Activated CD4-positive, alpha-beta T cell treated with anti-CD3 and anti-CD28 coated beads for 36 hours (primary cell): ENCODE data around the gene TMOD1. TPM values are rescaled to one million over a fixed set of nuclear protein-coding genes. Genes with fewer than 3 reads are reported as not detected.
A peak's percentile ranks its signal among the peaks of the same experiment; 100 is the strongest.

Source experiments
- ATAC-seq: fragments of 200-7000 bp; cut with Tn5 transposase; one replicate; pipeline ENCODE4 v1.10.0; 2021; ENCODE audit warnings: mild to moderate bottlenecking, moderate library complexity
- CTCF ChIA-PET: fragments of 350-600 bp; sonication (Branson Sonifier 250); formaldehyde crosslinking; loops from one replicate; lab custom pipeline; 2021; ENCODE audit warnings: antibody characterized with exemption; lab: Charles Lee
- POLR2A ChIA-PET: fragments of 350-600 bp; sonication (Branson Sonifier 250); formaldehyde crosslinking; loops from one replicate; lab custom pipeline; 2021; ENCODE audit warnings: antibody characterized with exemption, inconsistent platforms; lab: Charles Lee
- DNase-seq: peaks from one replicate; pipeline ENCODE4 v3.0.0-alpha.2; 2020
- H3K27ac Mint-ChIP-seq: one replicate; pipeline ENCODE4 v1.8.0; 2021; ENCODE audit warnings: mixed read lengths
- H3K27me3 Mint-ChIP-seq: one replicate; pipeline ENCODE4 v1.8.0; 2021; ENCODE audit warnings: mixed read lengths
- H3K36me3 Mint-ChIP-seq: one replicate; pipeline ENCODE4 v1.8.0; 2021; ENCODE audit warnings: low read depth, mixed read lengths
- H3K4me1 Mint-ChIP-seq: one replicate; pipeline ENCODE4 v1.8.0; 2021; ENCODE audit warnings: mixed read lengths
- H3K4me3 Mint-ChIP-seq: one replicate; pipeline ENCODE4 v1.8.0; 2021; ENCODE audit warnings: mild to moderate bottlenecking, moderate library complexity, mixed read lengths
- H3K9me3 Mint-ChIP-seq: one replicate; pipeline ENCODE4 v1.8.0; 2021; ENCODE audit warnings: low read depth, mixed read lengths
- intact Hi-C, 2 experiments: fragments of 100-400 bp; cut with DNase I in 1 of 2; cut with micrococcal nuclease in 1 of 2; formaldehyde crosslinking; loops; one replicate each; pipeline versions ENCODE4 v1.14.2 to v1.15.1; 2022 to 2024; cut with DNase I, micrococcal nuclease
- total RNA-seq, 2 experiments: library from RNA; stranded (reverse); gene quantifications; one replicate each; pipeline ENCODE4 v1.2.3, GENCODE V29; 2021

The TMOD1 gene
- total RNA-seq, 2 experiments from 2014 or later = 1.3 to 1.5 TPM

- DNase-seq = no peak
Observed at GRCh38 chr9:97550386-97550785, 48.9 kb downstream of the TMOD1 start.

DNA sequence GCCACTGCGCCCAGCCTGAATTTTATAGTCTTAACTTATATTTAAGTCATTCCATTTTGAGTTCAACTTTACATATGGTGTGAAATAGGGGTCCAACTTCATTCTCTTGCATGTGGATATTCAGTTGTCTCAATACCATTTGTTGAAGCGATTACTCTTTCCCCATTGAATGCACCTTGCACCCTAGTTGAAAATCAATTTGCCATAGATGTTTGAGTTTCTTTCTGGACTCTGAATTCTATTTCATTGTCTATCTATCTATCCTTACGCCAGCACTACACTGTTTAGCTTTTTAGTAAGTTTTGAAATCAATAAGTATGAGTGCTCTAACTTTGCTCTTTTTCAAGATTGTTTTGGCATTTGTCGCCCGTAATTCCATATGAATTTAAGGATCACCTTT, 49.8 kb downstream of the TMOD1 start:
- no peaks in the 10 kb centered on the region for H3K36me3 Mint-ChIP-seq
- ChIA-PET POLR2A (no interaction called here), CTCF (interaction anchor here (0.6 kb wide), 1 partner anchor 15 kb away, joined by 3 read pairs; no protein-coding TSS in a partner anchor)
- H3K27me3 Mint-ChIP-seq = peaks cover 14% of the 10 kb centered on the region
- no peak overlapping the region for H3K27ac Mint-ChIP-seq
- no peak for DNase-seq
- H3K4me3 Mint-ChIP-seq = no peak overlapping the region
- no peaks in the 10 kb centered on the region for H3K9me3 Mint-ChIP-seq
- no peak for ATAC-seq
- intact Hi-C loops = no loop called here
- H3K4me1 Mint-ChIP-seq = no peaks in the 10 kb centered on the region

More at GRCh38 chr9:97550386-97550785, 48.9 kb downstream of the TMOD1 start:
- intact Hi-C loops = no loop called here
- ChIA-PET CTCF (no interaction called here), POLR2A (no interaction called here)
- Mint-ChIP-seq H3K27ac (no peak overlapping the region), H3K4me1 (no peaks in the 10 kb centered on the region), H3K36me3 (no peaks in the 10 kb centered on the region), H3K27me3 (peaks cover 12% of the 10 kb centered on the region), H3K9me3 (no peaks in the 10 kb centered on the region), H3K4me3 (no peak overlapping the region)
- no peak for ATAC-seq

- Mint-ChIP-seq H3K4me3 (no peak overlapping the region), H3K9me3 (no peaks in the 10 kb centered on the region), H3K36me3 (no peaks in the 10 kb centered on the region), H3K4me1 (no peaks in the 10 kb centered on the region), H3K27ac (no peak overlapping the region), H3K27me3 (peaks cover 21% of the 10 kb centered on the region)
- intact Hi-C loops = no loop called here
- ChIA-PET POLR2A (no interaction called here), CTCF (no interaction called here)
- DNase-seq (no peak), ATAC-seq (no peak)
Observed at GRCh38 chr9:97553141-97553540, 51.7 kb downstream of the TMOD1 start.

DNA sequence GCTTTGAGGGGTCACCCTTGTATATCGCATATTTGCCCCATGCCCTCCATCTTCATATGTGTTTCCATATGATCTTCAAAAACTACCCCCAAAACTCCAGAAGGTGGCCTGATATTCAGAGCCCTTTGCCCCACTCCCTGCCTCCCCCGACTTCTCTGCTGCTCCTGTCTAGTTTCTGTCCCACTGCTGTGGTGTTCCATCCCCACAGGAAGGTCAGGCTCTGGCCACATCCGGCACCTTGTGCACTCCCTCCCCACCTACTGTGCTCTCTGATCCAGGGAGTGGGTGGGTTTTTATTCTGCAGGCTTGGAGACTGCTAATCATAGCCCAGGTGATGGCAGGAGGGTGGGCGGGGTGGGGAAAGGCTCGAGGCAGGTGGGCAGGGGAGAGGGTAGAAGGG, 52.4 kb downstream of the TMOD1 start:
- POLR2A ChIA-PET = no interaction called here
- CTCF ChIA-PET = no interaction called here
- ATAC-seq = no peak
- intact Hi-C loops = no loop called here
- no peak overlapping the region for H3K4me3 Mint-ChIP-seq
- H3K27ac Mint-ChIP-seq = no peak overlapping the region
- H3K27me3 Mint-ChIP-seq = peaks cover 21% of the 10 kb centered on the region
- H3K9me3 Mint-ChIP-seq = no peaks in the 10 kb centered on the region
- no peaks in the 10 kb centered on the region for H3K36me3 Mint-ChIP-seq
- H3K4me1 Mint-ChIP-seq = peaks cover 2% of the 10 kb centered on the region
- DNase-seq = no peak

DNA sequence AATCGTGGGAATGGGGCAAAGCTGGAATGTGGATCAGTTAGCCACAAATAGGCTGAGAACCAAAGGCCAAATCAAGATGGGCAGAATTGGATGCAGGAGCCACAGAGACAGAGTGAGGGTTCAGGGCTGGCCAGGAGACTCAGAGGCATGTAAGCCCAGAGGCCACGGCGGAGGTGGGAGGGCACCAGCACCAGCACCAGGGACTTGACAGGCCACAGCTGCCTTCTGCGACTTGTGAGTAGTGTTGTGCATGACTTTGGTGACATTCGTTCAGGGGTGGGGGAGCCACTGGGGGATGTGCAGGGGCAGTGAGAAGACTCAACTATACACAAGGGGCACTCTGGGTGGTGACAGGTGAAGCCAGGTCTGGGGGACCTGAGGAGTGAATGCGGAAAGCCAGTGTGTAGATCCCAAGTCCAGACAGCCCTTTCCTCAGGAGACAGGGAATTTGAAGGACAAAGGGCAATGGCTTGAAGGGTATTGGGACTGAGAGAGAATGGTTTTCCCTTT, 53.2 kb downstream of the TMOD1 start:
- Mint-ChIP-seq H3K36me3 (no peaks in the 10 kb centered on the region), H3K4me3 (no peak overlapping the region), H3K27me3 (peaks cover 17% of the 10 kb centered on the region), H3K4me1 (peaks cover 8% of the 10 kb centered on the region), H3K9me3 (no peaks in the 10 kb centered on the region), H3K27ac (no peak overlapping the region)
- ChIA-PET POLR2A (no interaction called here), CTCF (no interaction called here)
- DNase-seq (no peak), ATAC-seq (no peak)
- intact Hi-C loops = no loop called here

DNA sequence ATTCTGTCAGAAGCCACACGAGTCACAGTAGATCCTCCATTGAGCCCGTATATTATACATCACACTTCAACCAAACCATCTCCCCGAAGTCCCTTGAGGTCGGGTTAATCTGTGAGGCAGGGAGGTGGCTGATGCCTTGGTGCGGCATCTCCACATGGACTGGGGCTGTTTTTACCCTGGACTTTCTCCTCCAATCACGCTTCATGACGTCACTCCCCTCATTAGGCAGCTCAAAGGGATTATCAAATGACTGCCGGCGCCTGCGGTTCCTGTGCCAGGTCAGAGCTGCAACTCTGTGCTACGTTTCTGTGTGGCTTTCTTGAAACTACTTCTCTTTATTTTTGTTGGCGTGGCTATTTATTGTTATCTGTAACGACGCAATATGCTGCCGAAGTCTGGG, 53.7 kb downstream of the TMOD1 start:
- Mint-ChIP-seq H3K4me3 (no peak overlapping the region), H3K27ac (no peak overlapping the region), H3K4me1 (peaks cover 10% of the 10 kb centered on the region), H3K9me3 (no peaks in the 10 kb centered on the region), H3K36me3 (no peaks in the 10 kb centered on the region), H3K27me3 (peaks cover 17% of the 10 kb centered on the region)
- POLR2A ChIA-PET = no interaction called here
- CTCF ChIA-PET = no interaction called here
- DNase-seq = no peak
- intact Hi-C loops = no loop called here
- ATAC-seq = no peak

GRCh38 chr9:97556036-97556720, 54.7 kb downstream of the TMOD1 start:
- no peak overlapping the region for H3K4me3 Mint-ChIP-seq
- ChIA-PET CTCF (no interaction called here), POLR2A (no interaction called here)
- ATAC-seq (no peak), DNase-seq (no peak)
- intact Hi-C loops = no loop called here
- H3K4me1 Mint-ChIP-seq = peaks cover 10% of the 10 kb centered on the region
- H3K27me3 Mint-ChIP-seq = peaks cover 17% of the 10 kb centered on the region
- no peaks in the 10 kb centered on the region for H3K9me3 Mint-ChIP-seq
- H3K27ac Mint-ChIP-seq = no peak overlapping the region
- no peaks in the 10 kb centered on the region for H3K36me3 Mint-ChIP-seq

DNA sequence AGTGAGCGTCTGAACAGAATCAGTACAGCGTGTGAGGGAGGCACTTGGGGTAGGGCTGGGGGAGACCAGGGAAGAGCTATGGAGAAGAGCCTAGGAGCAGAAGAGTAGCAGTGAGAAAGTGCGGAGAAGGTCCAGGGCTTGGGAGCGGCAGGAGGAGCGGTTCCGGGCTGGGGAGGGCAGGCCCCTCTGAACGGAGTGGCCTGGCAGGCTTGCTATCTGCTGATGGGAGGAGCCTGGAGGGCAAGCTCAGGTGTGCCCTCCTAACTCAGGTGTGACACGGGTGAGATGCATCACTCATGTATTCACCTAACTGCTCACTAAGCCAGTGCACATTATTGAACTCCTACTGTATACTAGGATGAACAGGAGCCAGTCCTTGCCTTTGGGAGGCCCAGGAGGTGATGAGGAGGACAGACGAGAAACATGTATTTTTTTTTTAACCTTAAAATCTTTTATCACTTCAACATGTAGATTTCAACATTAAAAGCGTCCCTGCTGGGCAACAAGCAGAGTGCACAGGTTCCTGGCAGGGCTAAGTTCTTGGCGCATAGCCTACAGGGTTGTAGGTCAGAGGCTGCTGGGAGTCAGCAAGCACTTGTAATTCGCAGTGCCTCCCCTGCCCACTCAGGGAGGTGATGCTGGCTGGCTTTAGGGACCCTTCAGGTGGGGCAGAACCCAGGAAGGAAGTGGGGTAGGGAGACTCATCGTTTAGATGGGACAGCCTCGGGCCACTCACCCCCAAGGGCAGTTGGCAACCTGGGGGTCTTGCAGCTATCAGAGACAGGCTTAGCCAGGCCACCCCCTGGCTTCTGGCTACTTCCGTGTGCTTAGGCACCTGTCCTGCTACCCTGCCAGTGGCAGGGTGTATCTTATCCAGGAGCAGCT, 55.5 kb downstream of the TMOD1 start:
- Mint-ChIP-seq H3K27ac (no peak overlapping the region), H3K36me3 (no peaks in the 10 kb centered on the region), H3K27me3 (peaks cover 18% of the 10 kb centered on the region), H3K4me3 (no peak overlapping the region), H3K9me3 (no peaks in the 10 kb centered on the region), H3K4me1 (peaks cover 10% of the 10 kb centered on the region)
- DNase-seq (no peak), ATAC-seq (no peak)
- ChIA-PET CTCF (interaction anchor here (1.5 kb wide), 1 partner anchor 13 kb away, joined by 4 read pairs; no protein-coding TSS in a partner anchor), POLR2A (no interaction called here)
- intact Hi-C loops = no loop called here

- Mint-ChIP-seq H3K36me3 (no peaks in the 10 kb centered on the region), H3K27ac (no peak overlapping the region), H3K4me3 (no peak overlapping the region), H3K4me1 (peaks cover 10% of the 10 kb centered on the region), H3K9me3 (no peaks in the 10 kb centered on the region), H3K27me3 (peaks cover 21% of the 10 kb centered on the region)
- DNase-seq = no peak
- CTCF ChIA-PET = interaction anchor here (0.6 to 1.5 kb wide), 2 partner anchors 13 to 594 kb away, joined by 3 to 4 read pairs; no protein-coding TSS in a partner anchor
- no peak for ATAC-seq
- intact Hi-C loops = no loop called here
- POLR2A ChIA-PET = interaction anchor here (0.6 kb wide), 1 partner anchor 41 kb away, joined by 3 read pairs; no protein-coding TSS in a partner anchor
Observed at GRCh38 chr9:97557606-97558095, 56.2 kb downstream of the TMOD1 start.

DNA sequence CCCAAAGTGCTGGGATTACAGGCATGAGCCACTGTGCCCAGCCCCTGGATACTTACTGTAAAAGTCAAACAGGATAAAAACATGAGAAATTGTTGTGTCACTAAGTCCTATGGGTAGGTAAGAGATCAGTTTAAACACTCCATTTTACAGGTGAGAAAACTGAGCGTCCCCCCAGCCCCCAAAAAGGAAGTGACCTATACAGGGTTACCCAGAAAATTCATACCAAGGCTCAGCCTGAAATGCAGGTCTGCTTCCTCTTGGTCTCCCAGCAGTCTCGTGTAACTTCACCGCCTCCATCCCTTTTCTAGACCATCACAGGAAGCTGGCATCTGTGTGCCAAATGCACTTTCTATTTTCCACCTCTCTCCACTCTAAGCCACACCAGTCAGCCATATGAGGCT, 57.2 kb downstream of the TMOD1 start:
- Mint-ChIP-seq H3K27me3 (peaks cover 19% of the 10 kb centered on the region), H3K36me3 (no peaks in the 10 kb centered on the region), H3K27ac (peak overlapping the region; percentile 38), H3K9me3 (no peaks in the 10 kb centered on the region), H3K4me1 (peaks cover 10% of the 10 kb centered on the region), H3K4me3 (no peak overlapping the region)
- ChIA-PET CTCF (interaction anchor here (0.6 to 1.5 kb wide), 2 partner anchors 12 to 58 kb away, joined by 3 to 4 read pairs; no protein-coding TSS in a partner anchor), POLR2A (interaction anchor here (0.6 kb wide), 2 partner anchors 641 to 1588 kb away, joined by 4 read pairs; no protein-coding TSS in a partner anchor)
- no peak for DNase-seq
- intact Hi-C loops = no loop called here
- peak; percentile 30 for ATAC-seq

GRCh38 chr9:97559111-97559514, 57.6 kb downstream of the TMOD1 start:
- Mint-ChIP-seq H3K27ac (peak overlapping the region; percentile 38), H3K36me3 (no peaks in the 10 kb centered on the region), H3K27me3 (peaks cover 19% of the 10 kb centered on the region), H3K4me1 (peaks cover 10% of the 10 kb centered on the region), H3K9me3 (no peaks in the 10 kb centered on the region), H3K4me3 (no peak overlapping the region)
- DNase-seq (peak; percentile 48), ATAC-seq (peak; percentile 89)
- CTCF ChIA-PET = interaction anchor here (0.6 kb wide), 1 partner anchor 59 kb away, joined by 3 read pairs; no protein-coding TSS in a partner anchor
- intact Hi-C loops = no loop called here
- POLR2A ChIA-PET = interaction anchor here (0.5 to 0.6 kb wide), 3 partner anchors 293 to 1587 kb away, joined by 4 read pairs; no protein-coding TSS in a partner anchor
